HG03280 (cell line): ENCODE results near the gene DYRK1B.
"Not testable (repeated sequence)": the region's sequence is repeated elsewhere in the genome, so short reads cannot be mapped to it uniquely, and the experiment has no call there.

Experiments used
- ATAC-seq: cut with Tn5 transposase; IDR thresholded peaks from one replicate; pipeline ENCODE4 v1.9.1; 2021; ENCODE audit warnings: mild to moderate bottlenecking, moderate library complexity; ENCODE audit not compliant: unreplicated experiment

The DYRK1B gene

GRCh38 chr19:39814111-39814510 lies 19.9 kb downstream of the DYRK1B start:
- ATAC-seq, result not testable (repeated sequence)

- ATAC-seq, result no peak
Measured at GRCh38 chr19:39813264-39813993, 20.5 kb downstream of the DYRK1B start.

GRCh38 chr19:39811064-39811463 lies 22.9 kb downstream of the DYRK1B start:
- no peak for ATAC-seq

- ATAC-seq, result no peak
Measured at GRCh38 chr19:39810424-39810823, 23.5 kb downstream of the DYRK1B start.

GRCh38 chr19:39809368-39809767 lies 24.6 kb downstream of the DYRK1B start:
- ATAC-seq, result no peak

- ATAC-seq, result not testable (repeated sequence)
Measured at GRCh38 chr19:39808688-39809087, 25.3 kb downstream of the DYRK1B start.

GRCh38 chr19:39807846-39808364 lies 26.1 kb downstream of the DYRK1B start:
- no peak for ATAC-seq

- ATAC-seq, result no peak
Measured at GRCh38 chr19:39805104-39805503, 28.9 kb downstream of the DYRK1B start.

GRCh38 chr19:39802958-39803357 lies 31.0 kb downstream of the DYRK1B start:
- ATAC-seq, result no peak

GRCh38 chr19:39797083-39797482 lies 36.9 kb downstream of the DYRK1B start:
- ATAC-seq, result no peak

GRCh38 chr19:39796000-39796498 lies 37.9 kb downstream of the DYRK1B start:
- no peak for ATAC-seq

GRCh38 chr19:39795001-39795400 lies 39.0 kb downstream of the DYRK1B start:
- no peak for ATAC-seq

GRCh38 chr19:39792999-39793546 lies 40.9 kb downstream of the DYRK1B start:
- ATAC-seq, result peak; percentile 82

GRCh38 chr19:39788244-39788643 lies 45.7 kb downstream of the DYRK1B start:
- ATAC-seq, result no peak

- no peak for ATAC-seq
Measured at GRCh38 chr19:39780894-39781293, 53.1 kb downstream of the DYRK1B start.

GRCh38 chr19:39778763-39779162 lies 55.2 kb downstream of the DYRK1B start, which contains the start of gene LEUTX:
Gene LEUTX, plus strand, starts transcription at chr19:39778854. Its CDS starts 67 bp downstream, at chr19:39778921.
- ATAC-seq, result no peak
